GDM1 (cell line): ENCODE measurements around the gene CSTB.

Experiments used
- DNase-seq: peaks from one replicate; lab custom pipeline; 2025; lab: John Stamatoyannopoulos, UW

Gene CSTB

GRCh38 chr21:43767984-43768867, 7.9 kb downstream of the CSTB start:
- DNase-seq = no peak

- DNase-seq = no peak
Measured at GRCh38 chr21:43767498-43767983, 8.6 kb downstream of the CSTB start.

GRCh38 chr21:43766734-43767497, 9.2 kb downstream of the CSTB start:
- DNase-seq = no peak

GRCh38 chr21:43764576-43765495, 11.3 kb downstream of the CSTB start:
- no peak for DNase-seq

GRCh38 chr21:43763901-43764523, 12.1 kb downstream of the CSTB start:
- DNase-seq = no peak

- DNase-seq = no peak
Measured at GRCh38 chr21:43762303-43763128, 13.6 kb downstream of the CSTB start.

GRCh38 chr21:43761886-43762285, 14.2 kb downstream of the CSTB start:
- DNase-seq = no peak

- DNase-seq = no peak
Measured at GRCh38 chr21:43760391-43760958, 15.6 kb downstream of the CSTB start.

- DNase-seq = no peak
Measured at GRCh38 chr21:43759651-43760050, 16.5 kb downstream of the CSTB start.

- DNase-seq = no peak
Measured at GRCh38 chr21:43758811-43759210, 17.3 kb downstream of the CSTB start.

GRCh38 chr21:43758111-43758641, 17.9 kb downstream of the CSTB start:
- no peak for DNase-seq

GRCh38 chr21:43757601-43758000, 18.5 kb downstream of the CSTB start:
- DNase-seq = no peak

- no peak for DNase-seq
Measured at GRCh38 chr21:43755820-43756594, 20.1 kb downstream of the CSTB start.

GRCh38 chr21:43754948-43755781, 20.9 kb downstream of the CSTB start:
- no peak for DNase-seq

- DNase-seq = no peak
Measured at GRCh38 chr21:43753439-43753799, 22.7 kb downstream of the CSTB start.

- no peak for DNase-seq
Measured at GRCh38 chr21:43752758-43753438, 23.2 kb downstream of the CSTB start.

- no peak for DNase-seq
Measured at GRCh38 chr21:43751955-43752591, 24.0 kb downstream of the CSTB start.
